ENCODE results near the gene SLC16A7.
A peak's percentile ranks its signal among the peaks of the same experiment; 100 is the strongest.
"Not testable (repeated sequence)": the region's sequence is repeated elsewhere in the genome, so short reads cannot be mapped to it uniquely, and the experiment has no call there.

SLC16A7 gene

DNA sequence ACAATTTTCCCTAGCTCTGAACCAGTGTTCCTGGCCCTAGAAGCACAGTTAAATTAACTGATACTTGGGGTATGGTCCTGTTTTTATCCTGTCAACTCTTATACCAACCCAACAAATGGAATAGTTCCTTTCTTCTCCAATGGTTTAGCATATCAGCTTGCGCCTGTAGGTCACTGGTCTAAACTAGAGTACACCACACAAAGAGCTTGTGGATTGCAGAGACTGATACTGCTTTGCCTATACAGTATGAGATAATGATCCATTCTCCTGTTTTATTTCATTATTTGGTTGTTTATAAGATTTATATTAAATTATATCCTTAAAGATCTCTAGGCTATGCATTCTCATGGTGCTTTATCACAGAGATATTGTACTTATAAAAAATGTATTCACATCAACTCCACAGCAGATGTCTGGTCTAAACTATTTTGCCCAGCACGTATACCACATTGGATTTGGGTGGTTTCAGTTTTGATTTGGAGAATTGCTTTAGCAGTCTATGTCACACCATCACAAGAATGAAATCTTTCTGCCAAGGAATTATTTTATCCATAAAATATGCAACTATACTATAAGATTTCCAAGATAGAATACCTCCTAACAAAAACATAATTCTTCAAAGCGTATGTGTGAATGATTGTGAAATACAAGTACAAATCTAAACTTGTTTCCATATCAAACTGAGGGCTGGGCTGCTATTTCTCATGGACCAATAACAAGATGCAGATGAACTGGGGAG, 142.1 kb downstream of the SLC16A7 start:
- no peak for DNase-seq

DNA sequence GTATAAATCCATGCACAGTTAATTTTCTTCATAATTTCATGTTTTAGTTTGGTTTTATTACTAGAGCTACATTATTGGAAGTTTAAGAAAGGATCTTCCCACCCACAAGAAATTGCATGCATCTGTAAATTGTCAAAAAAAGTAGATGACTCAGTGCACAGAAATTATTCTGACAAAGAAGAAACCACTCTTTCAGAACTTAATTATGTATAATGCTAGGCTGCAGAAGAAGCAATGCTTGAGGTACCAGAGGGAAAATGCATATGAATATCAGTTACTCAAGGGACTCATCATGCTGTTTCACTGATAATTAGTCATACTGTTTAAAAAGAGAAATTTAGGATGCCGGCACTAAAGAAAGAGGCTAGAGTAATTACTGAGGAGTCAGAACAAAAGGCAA, 147.0 kb downstream of the SLC16A7 start:
- DNase-seq, result no peak

DNA sequence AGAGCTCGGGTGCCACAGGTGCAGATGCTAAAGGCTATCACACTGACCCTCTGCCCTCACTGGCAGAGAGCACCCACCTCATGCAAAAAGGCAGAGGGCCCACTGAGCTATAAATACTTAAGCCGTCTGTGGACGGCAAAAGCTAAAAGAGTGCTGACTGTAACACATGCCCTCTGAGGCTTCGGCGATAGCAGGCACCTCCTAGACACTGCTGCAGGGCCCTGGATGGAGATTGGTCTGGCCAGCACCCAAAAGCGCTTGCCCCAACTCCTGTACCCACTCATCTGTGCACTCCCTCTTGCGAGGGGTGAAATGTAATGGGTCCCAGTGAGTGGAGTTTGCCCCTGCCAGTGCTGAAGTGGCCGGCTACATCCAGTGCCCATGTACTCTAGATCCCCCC, 148.7 kb downstream of the SLC16A7 start:
- no peak for DNase-seq

DNA sequence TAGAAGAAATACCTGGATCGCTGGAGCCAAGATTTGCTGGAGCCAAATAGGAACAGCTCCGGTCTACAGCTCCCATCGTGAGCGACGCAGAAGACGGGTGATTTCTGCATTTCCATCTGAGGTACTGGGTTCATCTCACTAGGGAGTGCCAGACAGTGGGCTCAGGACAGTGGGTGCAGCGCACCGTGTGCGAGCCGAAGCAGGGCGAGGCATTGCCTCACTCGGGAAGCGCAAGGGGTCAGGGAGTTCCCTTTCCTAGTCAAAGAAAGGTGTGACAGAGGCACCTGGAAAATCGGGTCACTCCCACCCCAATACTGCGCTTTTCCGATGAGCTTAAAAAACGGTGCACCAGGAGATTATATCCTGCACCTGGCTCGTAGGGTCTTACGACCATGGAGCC, 155.3 kb downstream of the SLC16A7 start:
- DNase-seq, result not testable (repeated sequence)

DNA sequence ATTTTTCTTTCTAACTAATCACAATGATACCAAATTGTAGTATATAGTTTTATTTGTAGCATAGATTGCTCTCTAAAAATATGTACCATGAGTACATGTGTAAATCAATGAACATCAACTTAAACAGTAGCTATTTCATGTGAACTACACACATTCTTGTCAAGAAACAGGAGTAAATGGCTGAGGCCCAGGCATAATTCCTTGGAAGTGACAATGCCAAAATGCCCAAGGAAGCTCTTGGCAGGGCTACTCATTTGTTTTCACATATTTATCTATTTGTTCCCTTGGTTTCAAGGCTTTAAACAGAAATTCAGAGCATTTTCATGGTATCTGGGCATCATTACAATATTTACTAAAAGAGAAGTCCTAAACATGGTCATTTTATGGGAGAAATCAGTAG, 165.7 kb downstream of the SLC16A7 start:
- DNase-seq, result no peak

DNA sequence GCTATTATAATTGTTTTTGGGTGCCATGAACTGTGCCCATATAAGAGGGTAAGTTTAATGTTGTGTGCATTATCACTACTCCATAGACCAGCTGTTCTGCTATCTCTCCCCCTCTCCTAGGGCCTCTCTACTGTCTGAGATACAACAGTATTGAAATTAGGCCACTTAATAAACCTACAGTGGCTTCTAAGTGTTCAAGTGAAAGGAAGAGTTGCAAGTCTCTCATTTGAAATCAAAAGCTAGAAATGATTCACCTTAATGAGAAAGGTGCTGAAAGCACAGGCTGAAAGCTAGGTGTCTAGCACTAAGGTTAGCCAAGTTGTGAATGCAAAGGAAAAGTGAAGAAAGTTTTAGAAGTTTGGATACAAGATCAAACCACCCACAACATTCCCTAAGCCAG, 168.0 kb downstream of the SLC16A7 start:
- no peak for DNase-seq

DNA sequence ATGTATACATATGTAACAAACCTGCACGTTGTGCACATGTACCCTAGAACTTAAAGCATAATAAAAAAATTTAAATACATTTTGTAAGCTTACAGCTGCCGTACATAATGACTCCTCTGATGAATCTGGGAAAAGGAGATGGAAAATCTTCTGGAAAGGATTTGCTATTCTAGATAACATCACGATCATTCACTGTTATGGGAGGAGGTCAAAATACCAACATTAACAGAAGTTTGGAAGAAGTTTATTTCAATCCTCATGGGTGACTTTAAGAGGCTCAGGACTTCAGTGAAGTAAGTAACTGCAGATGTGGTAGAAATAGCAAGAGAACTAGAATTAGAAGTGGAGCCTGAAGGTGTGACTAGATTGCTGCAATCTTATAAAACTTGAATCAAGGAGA, 172.2 kb downstream of the SLC16A7 start:
- DNase-seq, result no peak

DNA sequence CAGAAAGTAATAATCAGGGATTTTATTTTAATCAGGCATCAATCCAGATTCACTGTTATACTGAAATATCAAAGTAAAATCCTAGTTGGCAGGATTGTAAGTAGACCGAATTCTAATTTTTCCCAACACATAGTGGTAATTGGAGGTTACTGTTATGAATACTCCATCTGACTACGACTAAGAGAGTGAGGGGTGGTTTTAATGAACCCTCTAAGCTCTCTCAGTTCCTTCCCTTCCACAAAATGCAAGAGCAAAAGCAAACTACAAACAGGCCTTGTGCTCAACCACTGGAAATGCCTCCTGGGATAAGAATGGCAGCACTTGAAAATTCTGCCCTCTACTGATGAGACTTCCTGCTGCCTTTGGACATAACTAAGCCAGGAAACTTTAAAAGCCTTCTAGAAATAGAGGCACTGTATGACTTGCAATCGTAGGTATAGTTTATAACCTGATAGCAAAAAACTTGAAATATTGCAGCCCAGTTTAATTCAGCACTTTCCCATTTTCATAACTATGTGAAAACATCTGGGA, 184.8 kb downstream of the SLC16A7 start:
- DNase-seq, result no peak

DNA sequence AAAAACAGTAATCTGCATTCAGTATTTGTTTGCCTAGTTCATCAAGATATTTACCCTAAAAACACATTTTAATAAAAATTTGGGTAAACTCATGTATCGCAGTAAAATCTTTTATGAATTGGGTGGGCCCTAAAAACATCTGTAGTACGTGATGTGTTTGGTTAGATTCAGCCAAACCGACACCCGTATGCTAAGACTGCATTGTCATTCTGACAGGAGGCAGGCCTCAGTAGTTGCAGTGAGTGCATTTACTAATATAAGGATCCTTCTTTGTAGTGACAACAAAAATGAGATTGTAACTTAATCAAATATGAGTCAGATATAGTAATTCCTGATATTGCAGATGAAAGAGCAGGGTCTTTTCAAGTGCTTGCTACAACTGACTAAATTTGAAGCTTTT, 191.8 kb downstream of the SLC16A7 start:
- no peak for DNase-seq

DNA sequence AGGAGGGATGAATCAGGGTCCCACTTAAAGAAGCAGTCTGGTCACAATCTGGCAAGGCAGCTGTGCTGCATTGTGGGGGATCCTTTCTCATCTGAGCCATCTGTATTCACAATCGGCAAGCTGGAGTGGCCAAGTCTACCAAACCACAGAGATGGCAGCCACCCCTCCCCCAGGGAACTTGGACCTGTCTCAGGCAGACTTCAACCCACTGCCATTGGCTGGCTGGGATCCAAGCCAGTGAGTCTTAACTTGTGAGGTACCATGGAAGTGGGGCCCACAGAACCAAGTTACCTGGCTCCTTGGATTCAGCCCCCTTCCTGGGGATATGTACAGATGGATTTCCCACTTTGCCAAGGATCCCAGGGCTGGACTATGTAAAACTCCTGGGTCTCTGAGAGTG, 196.8 kb downstream of the SLC16A7 start:
- DNase-seq, result no peak

DNA sequence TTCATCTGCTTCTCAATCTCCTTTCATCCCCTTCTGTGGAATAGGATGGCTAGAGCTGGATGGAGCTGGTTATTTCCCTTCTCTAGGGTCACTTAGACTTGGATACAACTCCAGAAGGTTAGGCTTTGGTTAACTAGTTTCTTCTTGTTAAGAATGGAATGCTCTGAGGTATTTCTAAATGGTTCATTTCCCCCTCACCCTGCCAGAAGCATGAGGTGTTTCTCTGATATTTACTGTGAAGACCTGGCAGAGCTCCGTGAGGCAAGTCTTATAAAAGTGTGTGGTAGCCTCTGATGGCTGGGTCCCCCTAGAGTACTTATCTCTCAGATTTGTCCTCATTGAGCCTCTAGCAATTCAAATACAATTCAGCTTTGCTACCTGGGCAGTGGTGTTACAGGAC, 207.9 kb downstream of the SLC16A7 start:
- DNase-seq, result no peak

DNA sequence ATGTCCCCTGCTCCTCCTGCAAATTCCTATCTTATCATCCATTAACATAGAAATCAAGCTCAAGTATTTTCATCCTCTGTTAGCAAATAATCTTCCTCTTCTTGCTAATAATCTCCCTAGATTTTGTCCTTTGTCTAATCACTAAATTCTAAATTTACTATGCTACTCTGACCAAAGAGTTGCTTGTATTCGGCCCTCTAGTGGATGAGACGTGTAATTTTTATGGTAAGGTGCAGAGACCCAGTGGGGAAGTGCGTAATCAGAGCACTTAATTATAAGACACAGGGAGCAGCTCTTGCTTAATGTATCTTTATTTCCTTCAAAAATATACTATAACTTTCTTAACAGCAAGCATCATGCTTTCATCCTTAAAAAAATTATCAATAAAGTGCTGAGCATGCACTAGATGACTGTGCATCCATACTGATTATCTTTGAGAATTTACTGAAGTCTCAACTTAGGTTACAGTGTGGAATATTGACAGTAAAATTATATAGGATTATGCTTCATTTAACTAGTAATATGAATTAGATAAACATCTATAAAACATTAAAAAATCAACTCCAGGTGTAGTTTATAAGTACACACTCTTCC, 212.6 kb downstream of the SLC16A7 start:
- DNase-seq, result peak; percentile 10

DNA sequence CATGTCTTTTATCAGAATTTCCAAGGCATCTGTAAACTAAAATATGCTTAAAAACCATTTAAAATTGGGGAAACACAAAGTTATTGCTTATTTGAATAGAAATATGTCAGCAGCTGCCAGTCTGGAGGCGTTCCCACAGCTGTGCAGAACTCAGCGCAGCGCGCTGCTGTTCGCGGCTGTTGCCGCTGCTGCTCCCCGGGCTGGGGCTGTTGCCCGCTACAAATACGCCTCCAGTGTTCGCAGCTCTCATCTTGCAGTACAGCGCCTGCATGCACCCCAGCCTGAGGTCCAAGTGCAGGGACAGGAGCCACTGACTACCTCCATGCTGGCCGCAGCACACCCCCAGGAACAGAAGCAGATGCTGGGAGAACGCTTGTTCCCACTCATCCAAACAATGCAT, 216.2 kb downstream of the SLC16A7 start:
- no peak for DNase-seq

DNA sequence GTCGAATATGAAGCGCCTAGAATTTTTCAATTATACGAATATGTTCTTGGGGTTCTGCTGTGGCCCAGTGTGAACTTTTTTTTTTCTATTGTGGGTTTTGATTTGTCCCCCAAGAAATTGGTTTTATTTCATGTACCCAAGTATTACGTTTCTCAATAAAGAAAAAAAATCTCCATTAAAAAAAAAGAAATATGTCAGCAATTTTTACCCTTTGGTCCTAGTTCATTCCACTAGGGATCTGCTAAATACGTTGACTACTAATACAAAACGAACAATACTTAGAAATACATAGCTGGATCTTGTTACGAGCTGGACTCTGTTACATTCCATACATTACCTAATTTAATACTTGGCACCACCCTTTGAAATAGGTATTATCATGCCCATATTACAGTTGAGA, 216.9 kb downstream of the SLC16A7 start:
- no peak for DNase-seq

DNA sequence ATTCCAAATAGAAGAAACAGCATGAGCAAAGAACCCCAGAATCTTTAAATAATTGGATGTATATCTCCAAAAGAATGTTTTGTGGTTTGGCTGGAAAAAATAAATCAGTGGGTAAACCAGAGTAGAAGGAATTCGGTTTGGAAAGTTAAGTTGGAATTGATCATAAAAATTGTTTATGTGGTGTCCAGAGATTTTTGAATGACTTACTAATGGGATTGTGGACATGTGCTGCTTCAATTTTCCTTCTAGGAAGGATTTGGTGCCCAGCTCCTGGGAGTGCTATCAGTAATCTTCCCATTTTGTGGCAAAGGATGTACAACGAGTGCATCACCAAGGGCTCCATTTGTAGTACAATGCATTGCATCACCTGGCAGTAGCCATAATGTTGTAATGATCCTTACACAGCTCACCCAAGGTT, 224.8 kb downstream of the SLC16A7 start:
- no peak for DNase-seq

DNA sequence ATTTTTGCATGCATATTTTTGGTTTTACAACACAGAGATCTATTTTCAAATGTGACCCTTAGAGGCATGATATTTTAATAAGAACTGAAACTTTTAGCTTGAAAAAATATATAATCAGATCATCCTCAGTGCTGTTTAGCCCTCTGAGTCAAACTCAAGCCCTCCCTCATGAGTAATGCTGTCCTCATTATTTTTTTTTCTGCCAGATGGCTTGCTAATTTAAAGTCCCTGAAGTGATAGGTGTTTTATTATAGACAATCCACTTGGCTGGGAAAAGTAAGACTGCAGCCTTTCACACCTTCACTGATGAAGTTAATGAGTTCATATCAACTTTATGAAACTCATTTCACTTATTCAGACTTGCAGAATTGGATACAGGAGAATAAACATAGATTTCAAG, 227.7 kb downstream of the SLC16A7 start:
- DNase-seq, result no peak

DNA sequence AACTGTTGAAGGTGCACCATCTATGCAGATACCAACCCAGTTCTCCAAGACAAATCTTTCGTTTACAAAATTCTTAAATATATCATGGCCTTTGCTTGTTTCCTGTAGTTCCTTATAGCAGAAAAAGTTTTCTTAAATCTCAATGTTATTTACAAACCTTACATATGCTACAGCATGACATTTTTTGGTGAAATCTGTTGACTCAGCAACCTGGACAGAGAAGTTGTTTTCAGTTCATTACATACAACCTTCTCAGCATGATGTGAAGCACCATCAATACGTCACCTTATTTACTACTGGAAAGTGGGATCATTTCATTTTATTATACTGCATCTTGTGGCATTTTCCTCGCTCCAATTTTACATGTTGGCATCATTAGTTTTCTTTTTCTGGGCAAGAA, 231.9 kb downstream of the SLC16A7 start:
- no peak for DNase-seq

DNA sequence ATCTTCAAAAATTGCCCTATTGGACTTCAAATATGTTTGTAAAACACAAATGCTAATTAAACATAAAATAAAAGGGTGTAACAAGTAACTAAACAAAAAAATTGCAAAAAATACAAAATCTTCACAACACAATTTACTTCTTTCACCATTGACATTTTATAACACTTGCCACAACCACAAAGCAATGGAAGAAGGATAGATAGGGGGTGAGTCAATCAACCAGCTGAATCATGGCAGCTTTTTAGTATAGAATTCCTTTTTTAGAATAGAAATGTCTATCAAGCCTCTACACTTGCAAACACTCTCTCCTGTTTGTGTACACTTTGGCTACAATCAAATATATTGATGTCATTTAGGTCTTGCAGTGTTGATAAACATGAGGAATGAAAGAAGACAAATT, 232.7 kb downstream of the SLC16A7 start:
- no peak for DNase-seq

DNA sequence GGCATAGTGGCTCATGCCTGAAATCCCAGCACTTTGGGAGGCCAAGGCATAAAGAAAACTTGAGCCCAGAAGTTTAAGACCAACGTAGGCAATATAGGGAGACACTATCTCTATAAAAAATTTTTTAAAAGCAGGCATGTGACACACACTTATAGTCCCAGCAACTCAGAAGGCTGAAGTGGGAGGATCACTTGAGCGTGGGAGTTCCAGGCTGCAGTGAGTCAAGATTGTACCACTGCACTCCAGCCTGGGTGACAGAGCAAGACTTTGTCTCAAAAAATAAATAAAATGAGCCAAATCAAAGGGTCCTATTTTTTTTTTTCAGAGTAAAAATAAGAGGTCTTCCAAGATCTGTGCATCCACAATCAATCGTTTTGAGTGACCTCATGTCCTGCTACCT, 237.6 kb downstream of the SLC16A7 start:
- no peak for DNase-seq

DNA sequence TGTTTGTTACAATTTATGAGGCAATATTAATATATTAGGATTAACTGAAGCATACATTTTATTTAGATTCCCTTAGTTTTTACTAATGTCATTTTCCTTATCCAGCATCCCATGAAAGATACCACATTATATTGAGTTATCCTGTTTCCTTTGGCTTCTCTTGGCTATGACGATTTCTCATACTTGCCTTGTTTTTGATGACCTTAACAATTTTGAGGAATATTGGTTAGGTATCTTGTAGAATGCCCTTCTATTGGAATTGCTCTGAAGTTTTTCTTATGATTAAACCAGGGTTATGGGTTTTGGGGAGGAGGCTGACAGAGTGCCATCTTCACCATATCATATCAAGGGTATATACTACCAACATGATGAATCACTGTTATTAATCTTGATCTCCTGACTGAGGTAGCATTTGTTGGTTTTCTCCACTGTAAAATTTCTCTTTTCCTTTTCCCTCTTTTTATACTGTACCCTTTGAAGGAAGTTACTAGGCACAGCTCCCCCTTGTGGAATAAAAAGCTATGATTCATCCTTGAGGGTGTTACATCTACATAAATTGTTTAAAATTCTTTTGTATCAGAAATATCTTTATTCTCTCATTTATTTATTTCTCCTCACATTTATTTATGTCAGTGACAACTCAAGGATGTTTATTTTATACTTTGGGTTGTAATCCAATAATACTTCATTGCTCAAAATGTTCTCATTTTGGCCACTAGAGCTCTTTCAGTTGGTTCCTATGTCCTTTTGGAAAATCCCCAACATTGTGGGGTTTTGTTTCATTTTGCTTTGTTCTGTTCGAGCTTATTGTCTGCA, 239.0 kb downstream of the SLC16A7 start:
- no peak for DNase-seq

Data from amniotic stem cell (primary cell).